IPS DF 6.9 (cell line): ENCODE measurements around the gene PPP1R1C.
"Not testable (repeated sequence)": the region's sequence is repeated elsewhere in the genome, so short reads cannot be mapped to it uniquely, and the experiment has no call there.

Source experiments
- DNase-seq: peaks from one replicate; pipeline ENCODE4 v3.0.0-alpha.2; 2013; ENCODE audit warnings: low read depth, low spot score
- H3K27ac ChIP-seq: one replicate; pipeline ENCODE4 v1.5.1; 2013; ENCODE audit warnings: low read length, control low read depth
- H3K27me3 ChIP-seq: 2 replicates; pipeline ENCODE4 v1.6.1; 2013; ENCODE audit warnings: mild to moderate bottlenecking, low read length; ENCODE audit not compliant: control insufficient read depth, insufficient read depth
- H3K36me3 ChIP-seq: 2 replicates; pipeline ENCODE4 v1.6.1; 2013; ENCODE audit warnings: low read length; ENCODE audit not compliant: control insufficient read depth, insufficient read depth
- H3K4me1 ChIP-seq: 2 replicates; pipeline ENCODE4 v1.6.1; 2013; ENCODE audit warnings: low read length; ENCODE audit not compliant: control insufficient read depth, insufficient read depth
- H3K4me3 ChIP-seq: 2 replicates; pipeline ENCODE4 v1.5.1; 2013; ENCODE audit warnings: mild to moderate bottlenecking, low read length
- H3K9me3 ChIP-seq: 2 replicates; pipeline ENCODE4 v1.6.1; 2013; ENCODE audit warnings: low read length, inconsistent platforms; ENCODE audit not compliant: control insufficient read depth, insufficient read depth
- WGBS: extraction: QIAGEN DNeasy Blood & Tissue Kit; methylation state at CpG from one replicate; pipeline ENCODE4 v1.1.7; 2013; ENCODE audit warnings: mixed read lengths, missing lambda C conversion rate; ENCODE audit not compliant: insufficient read length, insufficient coverage; 5-methylcytosine and 5-hydroxymethylcytosine counted together

The PPP1R1C gene

DNA sequence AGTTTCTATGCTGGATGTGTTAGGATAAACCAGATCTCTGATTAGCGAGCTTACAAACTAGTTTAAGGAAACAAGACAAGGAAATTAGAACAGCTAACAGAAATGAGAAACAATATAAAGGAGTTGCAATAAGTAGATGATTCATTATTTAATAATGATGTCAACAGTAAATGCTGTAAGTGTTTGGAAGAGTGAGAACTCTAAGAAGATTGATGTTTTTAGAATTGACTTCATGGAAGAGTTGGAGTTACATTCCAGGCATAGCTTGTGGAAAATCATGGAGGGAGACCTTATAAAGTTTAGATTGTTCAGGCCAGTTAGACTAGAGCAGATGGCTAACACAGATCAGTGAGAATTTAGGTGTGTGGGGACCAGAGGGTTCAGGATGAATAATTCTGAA lies 32.6 kb downstream of the PPP1R1C start:
- WGBS = no CpG with 5 or more reads among the region's 1 CpG
- no peaks in the 10 kb centered on the region for H3K36me3 ChIP-seq

DNA sequence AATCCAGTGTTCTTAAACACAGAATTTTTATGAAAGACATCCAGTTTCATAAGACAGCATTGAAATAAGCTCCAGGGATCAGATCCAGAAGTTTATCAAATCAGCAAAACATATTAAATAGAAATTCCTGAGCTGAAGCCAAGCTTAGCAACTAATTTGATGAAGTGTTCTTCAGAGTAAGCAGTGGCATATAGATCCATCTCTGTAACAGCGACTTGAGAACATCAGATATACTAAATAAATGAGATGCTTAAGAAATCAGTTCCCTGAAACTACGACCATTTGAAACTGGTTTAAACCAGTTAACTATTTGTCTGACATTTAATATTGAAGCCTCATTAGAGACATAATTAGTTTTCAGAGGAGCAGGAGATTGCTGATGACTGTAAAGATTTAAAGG lies 34.1 kb downstream of the PPP1R1C start:
- Histone ChIP-seq H3K27me3 (no peaks in the 10 kb centered on the region), H3K36me3 (no peaks in the 10 kb centered on the region), H3K4me1 (peaks cover 3% of the 10 kb centered on the region; the same call in 1 of the 2 replicates), H3K27ac (no peak overlapping the region), H3K9me3 (no peaks in the 10 kb centered on the region), H3K4me3 (no peak overlapping the region)
- WGBS = no CpG with 5 or more reads among the region's 2 CpGs
- DNase-seq = no peak

More for the DNA sequence above, 32.6 kb downstream of the PPP1R1C start:
- Histone ChIP-seq H3K9me3 (no peaks in the 10 kb centered on the region), H3K4me3 (no peak overlapping the region), H3K4me1 (peaks cover 3% of the 10 kb centered on the region; the same call in 1 of the 2 replicates), H3K27ac (no peak overlapping the region), H3K27me3 (no peaks in the 10 kb centered on the region)
- DNase-seq = no peak

DNA sequence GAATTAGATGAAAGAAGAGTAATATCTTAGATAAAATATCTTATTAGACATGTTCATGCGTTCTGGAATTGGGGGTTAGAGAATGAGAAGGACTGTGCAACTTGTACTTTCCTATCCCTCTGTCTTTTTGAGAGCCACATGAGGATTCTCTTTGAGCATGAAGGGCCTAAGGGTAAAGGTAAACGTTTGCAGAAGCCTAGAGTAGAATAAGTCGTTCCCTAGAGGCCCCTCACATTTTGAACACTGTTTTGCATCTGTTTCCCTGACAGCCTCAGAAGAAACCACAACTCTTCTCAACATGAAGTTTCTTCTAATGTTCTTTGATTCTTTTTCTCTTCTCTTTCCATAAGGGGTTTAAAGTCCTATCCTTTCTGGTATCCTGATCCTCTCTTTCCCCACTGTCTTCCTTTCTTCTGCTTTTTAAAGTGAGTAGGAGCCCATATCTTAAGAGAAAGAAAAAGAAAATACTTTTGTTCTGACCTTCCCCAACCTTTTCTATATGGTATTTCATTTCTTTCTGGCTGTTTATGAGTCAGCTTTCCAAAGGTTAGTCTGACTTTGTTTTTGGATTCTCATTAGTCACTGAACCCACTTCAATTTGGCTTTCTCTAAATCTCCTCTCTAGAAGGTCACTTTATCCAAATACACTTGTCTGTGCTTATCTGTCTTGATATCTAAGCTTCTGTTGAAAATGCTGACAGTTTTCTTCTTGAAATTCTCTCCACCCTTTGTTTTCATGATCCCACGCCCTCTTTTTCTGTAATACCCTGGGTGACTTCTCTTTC lies 34.8 kb downstream of the PPP1R1C start:
- H3K36me3 ChIP-seq = no peaks in the 10 kb centered on the region
- WGBS = no CpG with 5 or more reads among the region's 4 CpGs
- no peaks in the 10 kb centered on the region for H3K9me3 ChIP-seq
- H3K27me3 ChIP-seq = no peaks in the 10 kb centered on the region
- H3K4me3 ChIP-seq = no peak overlapping the region
- no peak overlapping the region for H3K27ac ChIP-seq
- no peak for DNase-seq
- H3K4me1 ChIP-seq = peaks cover 3% of the 10 kb centered on the region; the same call in 1 of the 2 replicates

DNA sequence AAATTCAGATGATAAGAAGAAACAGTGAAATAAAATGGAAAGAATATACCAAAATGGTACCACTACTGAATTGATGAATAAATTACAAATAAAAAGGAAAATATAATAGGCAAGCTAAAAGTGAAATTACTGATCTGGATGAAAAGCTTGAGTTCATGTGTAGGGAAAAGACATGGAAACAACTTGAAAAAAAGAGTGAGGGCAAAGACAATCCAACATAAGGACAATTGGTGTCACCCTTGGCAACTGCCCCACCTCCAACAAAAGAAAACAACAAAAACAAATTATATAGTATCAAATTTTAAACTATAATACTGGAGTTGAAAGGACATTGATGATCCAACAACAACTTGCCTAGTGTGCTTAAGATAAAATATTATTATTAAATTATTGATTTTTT lies 37.6 kb downstream of the PPP1R1C start:
- Histone ChIP-seq H3K27ac (no peak overlapping the region), H3K36me3 (no peaks in the 10 kb centered on the region), H3K4me3 (no peak overlapping the region), H3K27me3 (no peaks in the 10 kb centered on the region), H3K4me1 (no peaks in the 10 kb centered on the region), H3K9me3 (no peaks in the 10 kb centered on the region)
- DNase-seq = no peak

DNA sequence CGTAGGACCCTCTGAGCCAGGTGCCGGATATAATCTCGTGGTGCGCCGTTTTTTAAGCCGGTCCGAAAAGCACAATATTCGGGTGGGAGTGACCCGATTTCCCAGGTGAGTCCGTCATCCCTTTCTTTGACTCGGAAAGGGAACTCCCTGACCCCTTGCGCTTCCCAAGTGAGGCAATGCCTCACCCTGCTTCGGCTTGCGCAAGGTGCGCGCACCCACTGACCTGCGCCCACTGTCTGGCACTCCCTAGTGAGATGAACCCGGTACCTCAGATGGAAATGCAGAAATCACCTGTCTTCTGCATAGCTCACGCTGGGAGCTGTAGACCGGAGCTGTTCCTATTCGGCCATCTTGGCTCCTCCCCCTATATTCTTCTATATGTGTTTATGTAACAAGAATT lies 45.2 kb downstream of the PPP1R1C start:
- WGBS = no CpG with 5 or more reads among the region's 21 CpGs
- H3K4me3 ChIP-seq = peak overlapping the region; percentile 68; the same call in 1 of the 2 replicates
- DNase-seq, H3K27me3 ChIP-seq, H3K36me3 ChIP-seq, H3K9me3 ChIP-seq, H3K4me1 ChIP-seq, H3K27ac ChIP-seq: not testable (repeated sequence)

DNA sequence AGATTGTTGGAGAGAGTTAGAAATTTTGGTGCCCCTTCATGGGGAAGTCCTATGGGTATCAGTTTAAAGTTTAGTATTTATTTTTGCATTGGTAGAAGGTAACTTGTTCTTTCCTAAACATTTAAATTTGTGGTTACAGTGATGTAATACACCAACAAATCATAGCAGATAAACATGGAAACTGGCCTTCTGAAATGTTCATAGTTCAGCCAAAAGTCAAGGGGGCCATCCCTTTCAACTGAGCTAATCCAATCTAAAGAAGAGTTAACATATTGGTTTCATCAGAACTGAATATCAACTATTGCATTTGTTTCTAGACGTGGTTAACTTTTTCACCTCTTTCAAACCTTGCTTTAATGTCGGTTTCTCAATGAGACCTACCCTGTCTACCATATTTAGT lies 46.3 kb downstream of the PPP1R1C start:
- no peak for DNase-seq
- WGBS = no CpG with 5 or more reads among the region's 2 CpGs
- no peak overlapping the region for H3K27ac ChIP-seq

DNA sequence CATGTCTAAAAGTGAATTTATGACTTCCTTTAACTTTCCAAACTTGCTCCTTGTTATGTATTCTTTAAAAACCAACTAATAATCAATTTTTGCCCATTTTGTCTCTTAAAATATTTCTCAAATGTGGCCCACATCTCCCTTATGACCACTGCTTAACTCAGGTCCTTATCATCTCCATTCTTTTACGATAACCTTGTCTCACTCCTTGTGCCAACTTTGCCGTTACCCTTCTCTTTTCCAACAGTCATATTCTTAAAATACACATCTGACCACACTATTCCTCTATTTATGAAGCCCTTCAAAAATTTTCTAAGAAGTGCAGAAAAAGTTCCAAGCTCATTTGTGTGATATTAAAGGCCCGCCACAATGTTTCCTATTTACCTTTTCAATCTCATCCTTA lies 47.8 kb downstream of the PPP1R1C start:
- 100% methylated on average over 2 of the region's 3 CpGs for WGBS
- H3K9me3 ChIP-seq = no peaks in the 10 kb centered on the region
- no peaks in the 10 kb centered on the region for H3K27me3 ChIP-seq
- H3K4me3 ChIP-seq = no peak overlapping the region
- no peaks in the 10 kb centered on the region for H3K36me3 ChIP-seq
- no peaks in the 10 kb centered on the region for H3K4me1 ChIP-seq
- DNase-seq = no peak
- H3K27ac ChIP-seq = no peak overlapping the region

More for the DNA sequence above, 46.3 kb downstream of the PPP1R1C start:
- Histone ChIP-seq H3K36me3 (no peaks in the 10 kb centered on the region), H3K9me3 (no peaks in the 10 kb centered on the region), H3K27me3 (no peaks in the 10 kb centered on the region), H3K4me3 (no peak overlapping the region), H3K4me1 (no peaks in the 10 kb centered on the region)

DNA sequence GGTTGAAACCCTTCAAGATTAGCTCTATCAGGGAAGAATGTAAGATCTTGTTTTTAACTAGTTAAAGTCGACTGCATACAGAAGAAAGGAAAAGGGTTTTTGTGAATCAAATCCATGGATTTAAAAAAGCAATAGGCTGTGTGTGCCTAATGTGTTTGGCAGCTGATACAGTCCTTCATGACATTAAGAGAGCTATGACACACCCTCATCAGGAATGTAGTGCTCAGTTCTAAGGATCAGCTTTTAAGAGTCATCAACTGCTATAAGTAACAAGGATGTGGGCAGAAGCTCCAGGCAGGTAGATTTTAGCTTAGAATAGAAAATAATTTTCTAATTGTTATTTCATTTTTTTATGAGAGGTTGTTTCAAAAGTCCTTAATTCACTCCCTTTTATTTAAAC lies 52.9 kb downstream of the PPP1R1C start:
- DNase-seq = no peak

DNA sequence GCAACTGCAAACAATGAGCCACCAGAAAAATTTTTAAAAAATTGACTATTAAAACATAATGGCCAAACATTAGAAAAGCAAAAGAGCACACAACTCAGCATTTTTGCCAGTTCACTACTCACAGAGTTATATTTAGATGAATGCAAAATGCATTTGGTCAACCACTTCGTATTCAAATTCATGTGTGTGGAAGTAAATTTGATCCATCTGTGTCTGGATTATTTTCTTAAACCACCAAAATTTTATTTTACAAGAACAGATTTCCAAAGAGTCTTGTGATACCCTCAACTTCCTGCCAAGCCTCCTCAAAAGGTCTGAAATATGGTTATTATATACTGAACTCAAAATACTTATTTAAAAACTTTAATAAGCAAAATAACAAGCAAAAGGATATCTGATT lies 57.4 kb downstream of the PPP1R1C start:
- H3K9me3 ChIP-seq = no peaks in the 10 kb centered on the region
- no peaks in the 10 kb centered on the region for H3K27me3 ChIP-seq
- DNase-seq = no peak
- no peaks in the 10 kb centered on the region for H3K4me1 ChIP-seq
- H3K36me3 ChIP-seq = no peaks in the 10 kb centered on the region
- H3K4me3 ChIP-seq = no peak overlapping the region
- no CpG with 5 or more reads among the region's 1 CpG for WGBS
- H3K27ac ChIP-seq = no peak overlapping the region

More for the DNA sequence above, 52.9 kb downstream of the PPP1R1C start:
- Histone ChIP-seq H3K27me3 (no peaks in the 10 kb centered on the region), H3K36me3 (no peaks in the 10 kb centered on the region), H3K27ac (no peak overlapping the region), H3K9me3 (no peaks in the 10 kb centered on the region), H3K4me1 (no peaks in the 10 kb centered on the region), H3K4me3 (no peak overlapping the region)
- no CpG with 5 or more reads among the region's 1 CpG for WGBS

DNA sequence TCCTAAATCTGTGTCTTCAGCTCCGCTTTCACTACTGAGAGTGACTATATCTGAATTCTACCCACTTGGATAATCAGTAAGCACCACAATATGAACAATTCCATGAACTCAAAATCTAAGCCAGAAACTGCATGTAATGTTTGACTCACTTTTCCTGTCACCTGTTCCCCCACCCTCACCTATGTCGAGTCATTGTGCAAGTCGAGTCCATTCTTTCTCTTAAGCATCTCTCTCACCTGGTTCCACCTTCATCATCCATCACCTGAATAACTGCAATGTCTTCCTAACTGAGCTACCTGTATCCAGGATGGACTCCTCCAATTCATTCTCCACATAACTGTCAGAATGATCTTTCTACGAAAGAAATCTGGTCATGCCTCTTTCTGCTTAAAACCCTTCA lies 58.2 kb downstream of the PPP1R1C start:
- Histone ChIP-seq H3K27ac (no peak overlapping the region), H3K4me3 (no peak overlapping the region), H3K9me3 (no peaks in the 10 kb centered on the region), H3K4me1 (no peaks in the 10 kb centered on the region), H3K27me3 (no peaks in the 10 kb centered on the region), H3K36me3 (no peaks in the 10 kb centered on the region)
- DNase-seq = no peak
- no CpG with 5 or more reads among the region's 4 CpGs for WGBS

DNA sequence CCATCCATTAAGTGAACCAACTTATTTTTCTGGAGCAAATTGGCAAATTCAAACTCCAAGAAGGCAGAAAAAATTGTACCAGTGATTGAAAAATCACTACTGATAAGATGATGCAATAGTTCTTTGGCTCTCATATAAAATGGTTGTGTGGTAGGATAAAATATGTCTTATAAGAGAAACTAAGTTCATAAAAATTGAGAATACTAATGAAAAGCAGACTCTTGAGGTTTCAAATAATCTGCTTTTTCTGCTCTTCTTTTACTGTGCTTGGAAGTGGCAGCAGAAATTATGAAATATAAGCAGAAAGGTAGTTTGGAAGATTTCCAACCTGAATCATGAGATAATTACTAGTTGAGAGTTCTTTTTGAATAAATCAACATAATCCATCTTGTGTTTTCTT lies 61.9 kb downstream of the PPP1R1C start:
- H3K36me3 ChIP-seq = no peaks in the 10 kb centered on the region
- no peaks in the 10 kb centered on the region for H3K4me1 ChIP-seq
- no peaks in the 10 kb centered on the region for H3K9me3 ChIP-seq
- no peak overlapping the region for H3K4me3 ChIP-seq
- no peak overlapping the region for H3K27ac ChIP-seq
- DNase-seq = no peak
- no peaks in the 10 kb centered on the region for H3K27me3 ChIP-seq
